CD4-positive, alpha-beta T cell treated with Interleukin-6 at 100 ng/mL for 8 hours (primary cell): ENCODE data around the gene RNF2.

Experiments used
- DNase-seq: peaks from one replicate; pipeline ENCODE4 v3.0.0-alpha.2; 2020; ENCODE audit warnings: mixed read lengths, low spot score

RNF2 gene

GRCh38 chr1:185096531-185096930 lies 51.2 kb downstream of the RNF2 start:
- no peak for DNase-seq

- DNase-seq: no peak
These were observed 58.7 kb downstream of the RNF2 start for GRCh38 chr1:185104083-185104482.

GRCh38 chr1:185105121-185105520 lies 59.8 kb downstream of the RNF2 start:
- no peak for DNase-seq

- no peak for DNase-seq
These were observed 63.0 kb downstream of the RNF2 start for GRCh38 chr1:185108321-185108720.

GRCh38 chr1:185110145-185110544 lies 64.8 kb downstream of the RNF2 start:
- no peak for DNase-seq

GRCh38 chr1:185111873-185112272 lies 66.5 kb downstream of the RNF2 start:
- DNase-seq: no peak

GRCh38 chr1:185112356-185112755 lies 67.0 kb downstream of the RNF2 start:
- DNase-seq: no peak

- DNase-seq: no peak
These were observed 84.3 kb downstream of the RNF2 start for GRCh38 chr1:185129708-185130107.

- DNase-seq: no peak
These were observed 87.2 kb downstream of the RNF2 start for GRCh38 chr1:185132534-185132933.

- no peak for DNase-seq
These were observed 92.7 kb downstream of the RNF2 start for GRCh38 chr1:185137896-185138545.

- no peak for DNase-seq
These were observed 93.9 kb downstream of the RNF2 start for GRCh38 chr1:185139246-185139645.

- no peak for DNase-seq
These were observed 98.9 kb downstream of the RNF2 start for GRCh38 chr1:185144233-185144632.

- DNase-seq: no peak
These were observed 105.9 kb downstream of the RNF2 start for GRCh38 chr1:185151215-185151614.
